HG03280 (cell line): ENCODE data around the gene MACROD2.
A peak's percentile ranks its signal among the peaks of the same experiment; 100 is the strongest.
"Not testable (repeated sequence)": the region's sequence is repeated elsewhere in the genome, so short reads cannot be mapped to it uniquely, and the experiment has no call there.

Source experiments
- ATAC-seq: cut with Tn5 transposase; IDR thresholded peaks from one replicate; pipeline ENCODE4 v1.9.1; 2021; ENCODE audit warnings: mild to moderate bottlenecking, moderate library complexity; ENCODE audit not compliant: unreplicated experiment

The MACROD2 gene

GRCh38 chr20:14178952-14179351 is 183.6 kb downstream of the MACROD2 start:
- ATAC-seq = no peak

- no peak for ATAC-seq
These were observed 194.6 kb downstream of the MACROD2 start for GRCh38 chr20:14189794-14190402.

- no peak for ATAC-seq
These were observed 196.2 kb downstream of the MACROD2 start for GRCh38 chr20:14191559-14191958.

- no peak for ATAC-seq
These were observed 198.1 kb downstream of the MACROD2 start for GRCh38 chr20:14193443-14193842.

- no peak for ATAC-seq
These were observed 198.6 kb downstream of the MACROD2 start for GRCh38 chr20:14193885-14194284.

- ATAC-seq = no peak
These were observed 201.8 kb downstream of the MACROD2 start for GRCh38 chr20:14197097-14197496.

- no peak for ATAC-seq
These were observed 203.1 kb downstream of the MACROD2 start for GRCh38 chr20:14198416-14198815.

GRCh38 chr20:14199111-14199510 is 203.8 kb downstream of the MACROD2 start:
- no peak for ATAC-seq

- no peak for ATAC-seq
These were observed 208.3 kb downstream of the MACROD2 start for GRCh38 chr20:14203657-14204056.

GRCh38 chr20:14207591-14207990 is 212.3 kb downstream of the MACROD2 start:
- no peak for ATAC-seq

- ATAC-seq = no peak
These were observed 213.6 kb downstream of the MACROD2 start for GRCh38 chr20:14208956-14209355.

GRCh38 chr20:14210146-14210545 is 214.8 kb downstream of the MACROD2 start:
- ATAC-seq = no peak

- no peak for ATAC-seq
These were observed 218.7 kb downstream of the MACROD2 start for GRCh38 chr20:14214046-14214445.

GRCh38 chr20:14215880-14216279 is 220.6 kb downstream of the MACROD2 start:
- ATAC-seq = not testable (repeated sequence)

GRCh38 chr20:14219801-14220461 is 224.6 kb downstream of the MACROD2 start:
- ATAC-seq = no peak

- no peak for ATAC-seq
These were observed 225.7 kb downstream of the MACROD2 start for GRCh38 chr20:14220986-14221385.

GRCh38 chr20:14223806-14224205 is 228.5 kb downstream of the MACROD2 start:
- ATAC-seq = no peak

- not testable (repeated sequence) for ATAC-seq
These were observed 231.0 kb downstream of the MACROD2 start for GRCh38 chr20:14226051-14227049.

- ATAC-seq = peak; percentile 50
These were observed 237.3 kb downstream of the MACROD2 start for GRCh38 chr20:14232650-14233049.

GRCh38 chr20:14234666-14235295 is 239.5 kb downstream of the MACROD2 start:
- no peak for ATAC-seq

- no peak for ATAC-seq
These were observed 240.0 kb downstream of the MACROD2 start for GRCh38 chr20:14235355-14235754.
